Esophagus squamous epithelium (tissue), 5 donors: Measurements from ENCODE around the gene DNAJC5G. TPM values are rescaled to one million over a fixed set of nuclear protein-coding genes. Genes with fewer than 3 reads are reported as not detected.
"Not testable (repeated sequence)": the region's sequence is repeated elsewhere in the genome, so short reads cannot be mapped to it uniquely, and the experiment has no call there.

Experiments used
- DNase-seq: peaks from one replicate; lab custom pipeline; 2025; lab: John Stamatoyannopoulos, UW
- H3K27ac ChIP-seq, 4 donors: fragments of 200-600 bp; sonication (generic); one replicate each; pipeline ENCODE4 v1.5.1; 2016 to 2019; ENCODE audit warnings: mild to moderate bottlenecking in 1 of 4
- H3K27me3 ChIP-seq, 4 donors: fragments of 200-600 bp; sonication (generic); 1 replicate in 3 of 4; 2 replicates in 1 of 4; pipeline versions ENCODE4 v1.5.1 to v1.6.0; 2017 to 2021; ENCODE audit warnings: antibody characterized with exemption in 1 of 4
- H3K36me3 ChIP-seq, 3 donors: fragments of 200-600 bp; sonication (generic); one replicate each; pipeline ENCODE4 v1.5.1; 2016 to 2019
- H3K4me1 ChIP-seq, 3 donors: fragments of 200-600 bp; sonication (generic); one replicate each; pipeline ENCODE4 v1.5.1; 2017 to 2019
- H3K4me3 ChIP-seq, 4 donors: fragments of 200-600 bp; sonication (generic); 1 replicate in 3 of 4; 2 replicates in 1 of 4; pipeline ENCODE4 v1.5.1; 2016 to 2019; ENCODE audit warnings: mild to moderate bottlenecking in 2 of 4, moderate library complexity in 1 of 4
- H3K9me3 ChIP-seq, 3 donors: fragments of 200-600 bp; sonication (generic); one replicate each; pipeline ENCODE4 v1.5.1; 2016 to 2019
- CTCF ChIP-seq, 6 experiments: fragments of 450-650 bp in 4 of 6; fragments of 200-600 bp in 2 of 6; sonication (generic) in 2 of 6; IDR thresholded peaks; one replicate each; pipeline ENCODE4 v1.5.1; 2016 to 2019; ENCODE audit warnings: antibody characterized with exemption in 6 of 6, mild to moderate bottlenecking in 4 of 6, moderate library complexity in 4 of 6
- POLR2A ChIP-seq, 4 donors: fragments of 450-650 bp; IDR thresholded peaks; one replicate each; pipeline ENCODE4 v1.6.1; 2017; ENCODE audit warnings: antibody characterized with exemption in 4 of 4, mild to moderate bottlenecking in 4 of 4, moderate library complexity in 3 of 4
- WGBS, 2 donors: methylation state at CpG; one replicate each; pipeline ENCODE4 v1.1.5; 2018; 5-methylcytosine and 5-hydroxymethylcytosine counted together
- intact Hi-C: fragments of 100-400 bp; cut with DNase I; formaldehyde crosslinking; loops from one replicate; pipeline ENCODE4 v1.15.0; 2022
- total RNA-seq, 4 donors: library from RNA; depleted of rRNA; stranded (reverse); fragments of >200 nt; gene quantifications; one replicate each; pipeline ENCODE4 v1.1.0, GENCODE V29; 2016
- donor health status: DM: yes; HTN: yes; CAD: no.

DNAJC5G gene
- total RNA-seq, 4 donors from 2014 or later, result 0.38 TPM; not detected in 3

GRCh38 chr2:27297195-27297594, 22.0 kb downstream of the DNAJC5G start:
- intact Hi-C loops, result no loop called here
- Histone ChIP-seq H3K9me3 (no peaks in the 10 kb centered on the region), H3K4me3 (no peak overlapping the region), H3K4me1 (peaks cover 5 to 18% (median 6%) of the 10 kb centered on the region in 3 donors), H3K27me3 (peaks cover 0 to 6% (median 0%) of the 10 kb centered on the region in 4 donors), H3K36me3 (no peaks in the 10 kb centered on the region), H3K27ac (no peak overlapping the region)
- 76 to 93% methylated on average over 3 of the region's 3 CpGs for WGBS, 2 donors
- DNase-seq, result no peak
- TF ChIP-seq POLR2A (IDR thresholded peaks at IDR 0.05) (no peak), CTCF (IDR thresholded peaks at IDR 0.05) (no peak)

- Histone ChIP-seq H3K4me3 (no peak overlapping the region), H3K27ac (no peak overlapping the region), H3K9me3 (no peaks in the 10 kb centered on the region), H3K27me3 (peaks cover 0 to 6% (median 0%) of the 10 kb centered on the region in 4 donors), H3K36me3 (no peaks in the 10 kb centered on the region), H3K4me1 (peaks cover 0 to 15% (median 0%) of the 10 kb centered on the region in 3 donors)
- DNase-seq, result no peak
- TF ChIP-seq POLR2A (IDR thresholded peaks at IDR 0.05) (no peak), CTCF (IDR thresholded peaks at IDR 0.05) (no peak)
- intact Hi-C loops, result no loop called here
- WGBS, 2 donors, result 68 to 79% methylated on average over 11 to 15 of the region's 18 CpGs
Measured at GRCh38 chr2:27298391-27299080, 23.3 kb downstream of the DNAJC5G start.

- not testable (repeated sequence) for H3K9me3 ChIP-seq, H3K36me3 ChIP-seq, H3K27ac ChIP-seq, H3K4me1 ChIP-seq, H3K4me3 ChIP-seq, DNase-seq
- H3K27me3 ChIP-seq, result peaks cover 0 to 19% (median 0%) of the 10 kb centered on the region in 4 donors
- WGBS, 2 donors, result 60 to 73% methylated on average over 4 of the region's 4 CpGs
- intact Hi-C loops, result loop anchor here (10.0 kb wide), 1 partner anchor 206 kb away; no protein-coding TSS in a partner anchor
Measured at GRCh38 chr2:27300606-27301005, 25.4 kb downstream of the DNAJC5G start.

- Histone ChIP-seq H3K4me3 (peak overlapping the region; percentile 5 to 50 (median 34)), H3K9me3 (no peaks in the 10 kb centered on the region), H3K27me3 (peaks cover 12 to 47% (median 20%) of the 10 kb centered on the region in 4 donors), H3K36me3 (no peaks in the 10 kb centered on the region), H3K4me1 (peaks cover 16 to 33% (median 20%) of the 10 kb centered on the region in 3 donors), H3K27ac (peak overlapping the region in 2 of 4 donors; percentile 1 to 36)
- DNase-seq, result no peak
- intact Hi-C loops, result loop anchor here (10.0 kb wide), 1 partner anchor 209 kb away; no protein-coding TSS in a partner anchor
- WGBS, 2 donors, result 19 to 23% methylated on average over 25 of the region's 25 CpGs
- TF ChIP-seq CTCF (IDR thresholded peaks at IDR 0.05) (peak; percentile 83 to 91 (median 89)), POLR2A (IDR thresholded peaks at IDR 0.05) (no peak)
Measured at GRCh38 chr2:27303093-27304025, 28.1 kb downstream of the DNAJC5G start.

GRCh38 chr2:27304488-27305240, 29.4 kb downstream of the DNAJC5G start:
- Histone ChIP-seq H3K27me3 (peaks cover 12 to 47% (median 20%) of the 10 kb centered on the region in 4 donors), H3K36me3 (peaks cover 0 to 8% (median 0%) of the 10 kb centered on the region in 3 donors), H3K9me3 (no peaks in the 10 kb centered on the region), H3K27ac (no peak overlapping the region), H3K4me1 (peaks cover 16 to 36% (median 20%) of the 10 kb centered on the region in 3 donors), H3K4me3 (no peak overlapping the region)
- no peak for DNase-seq
- intact Hi-C loops, result loop anchor here (10.0 kb wide), 1 partner anchor 210 kb away; no protein-coding TSS in a partner anchor
- 83% methylated on average over 11 of the region's 13 CpGs for WGBS, 2 donors
- no peak for TF ChIP-seq CTCF (IDR thresholded peaks at IDR 0.05)
- no peak for TF ChIP-seq POLR2A (IDR thresholded peaks at IDR 0.05)
